Activated T-cell treated with anti-CD3 and anti-CD28 coated beads, Interleukin-2, amount 50 U/mL, for 24 hours (primary cell): ENCODE measurements around the gene B4GALT1.

Experiments
- DNase-seq: peaks from one replicate; pipeline ENCODE4 v3.0.0-alpha.2; 2020
- H3K27ac Mint-ChIP-seq: 2 replicates; pipeline ENCODE4 v1.8.0; 2020; ENCODE audit warnings: mild to moderate bottlenecking, mixed read lengths
- H3K27me3 Mint-ChIP-seq: 2 replicates; pipeline ENCODE4 v1.8.0; 2020; ENCODE audit warnings: mixed read lengths
- H3K36me3 Mint-ChIP-seq: 2 replicates; pipeline ENCODE4 v1.8.0; 2020; ENCODE audit warnings: low read depth, mixed read lengths
- H3K4me1 Mint-ChIP-seq: 2 replicates; pipeline ENCODE4 v1.8.0; 2020; ENCODE audit warnings: low read depth, mixed read lengths
- H3K4me3 Mint-ChIP-seq: 2 replicates; pipeline ENCODE4 v1.8.0; 2020; ENCODE audit warnings: mild to moderate bottlenecking, moderate library complexity, mixed read lengths
- H3K9me3 Mint-ChIP-seq: 2 replicates; pipeline ENCODE4 v1.8.0; 2020; ENCODE audit warnings: mixed read lengths

B4GALT1 gene

DNA sequence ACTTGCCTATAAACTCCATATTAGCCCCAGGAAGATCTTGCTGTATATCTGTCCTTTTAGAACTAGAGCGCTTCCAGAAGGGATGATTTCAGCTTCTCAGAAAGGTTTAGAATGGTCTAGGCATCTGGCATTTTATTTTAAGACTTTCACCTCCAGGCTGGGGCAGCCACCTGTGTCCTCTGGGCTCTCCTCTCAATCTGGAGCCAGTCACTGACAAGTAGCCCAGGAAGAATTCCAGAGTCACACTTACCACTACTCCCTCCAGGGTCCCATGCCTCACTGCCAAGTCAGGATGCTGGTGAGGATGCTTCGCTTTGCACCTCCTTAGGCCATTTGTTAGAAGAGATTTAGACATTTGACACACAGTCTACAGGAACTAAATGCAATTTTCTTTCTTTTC, 20.8 kb downstream of the B4GALT1 start:
- no peak overlapping the region for H3K4me3 Mint-ChIP-seq
- peaks cover 12% of the 10 kb centered on the region for H3K36me3 Mint-ChIP-seq
- H3K4me1 Mint-ChIP-seq, result peaks cover 80% of the 10 kb centered on the region
- no peak overlapping the region for H3K27ac Mint-ChIP-seq
- H3K27me3 Mint-ChIP-seq, result no peaks in the 10 kb centered on the region
- no peaks in the 10 kb centered on the region for H3K9me3 Mint-ChIP-seq
- peak; percentile 18 for DNase-seq

DNA sequence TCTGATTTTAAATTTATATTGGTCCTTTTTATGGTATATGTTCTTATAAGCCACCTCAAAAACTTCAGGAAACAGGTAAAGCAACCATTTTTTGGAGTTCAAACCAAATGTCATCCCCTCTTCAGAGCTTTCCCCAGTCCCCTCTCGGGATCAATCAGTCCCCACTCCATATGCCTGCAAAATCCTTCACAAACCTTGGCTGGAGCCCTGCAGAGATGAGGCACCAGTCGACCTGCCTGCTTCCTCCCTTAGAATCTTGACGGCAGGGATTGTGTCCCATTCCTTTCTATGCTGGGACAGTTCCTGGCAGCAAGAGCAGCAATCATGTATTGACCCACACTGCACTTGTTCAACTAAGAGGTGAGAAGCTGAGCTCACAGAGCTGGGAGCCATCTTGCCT, 22.6 kb downstream of the B4GALT1 start:
- peak; percentile 24 for DNase-seq
- Mint-ChIP-seq H3K9me3 (no peaks in the 10 kb centered on the region), H3K27me3 (no peaks in the 10 kb centered on the region), H3K36me3 (peaks cover 17% of the 10 kb centered on the region), H3K27ac (peak overlapping the region; percentile 72), H3K4me1 (peaks cover 86% of the 10 kb centered on the region), H3K4me3 (no peak overlapping the region)

DNA sequence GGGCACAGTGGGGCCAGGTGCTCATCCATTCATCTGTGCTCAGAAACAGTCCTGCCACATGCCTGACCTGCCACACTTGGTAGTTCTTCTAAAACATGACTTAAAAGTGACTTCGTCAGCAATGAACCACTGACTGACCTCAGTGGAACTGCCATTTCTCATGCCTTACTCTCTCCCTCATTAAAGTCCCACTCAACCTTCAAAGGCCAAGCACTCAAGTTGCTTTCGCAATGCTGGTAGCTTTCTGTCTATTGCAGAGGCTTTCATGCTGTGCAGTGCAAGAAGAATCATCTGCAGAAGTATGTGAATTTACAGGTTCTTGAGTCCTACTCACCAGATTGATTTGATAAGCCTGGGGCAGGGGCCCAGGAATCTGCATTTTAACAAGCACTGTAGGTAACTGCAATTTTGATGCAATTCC, 23.9 kb downstream of the B4GALT1 start:
- Mint-ChIP-seq H3K4me3 (no peak overlapping the region), H3K27me3 (no peaks in the 10 kb centered on the region), H3K36me3 (peaks cover 16% of the 10 kb centered on the region), H3K9me3 (no peaks in the 10 kb centered on the region), H3K27ac (peak overlapping the region; percentile 56), H3K4me1 (peaks cover 88% of the 10 kb centered on the region)
- DNase-seq, result peak; percentile 30

DNA sequence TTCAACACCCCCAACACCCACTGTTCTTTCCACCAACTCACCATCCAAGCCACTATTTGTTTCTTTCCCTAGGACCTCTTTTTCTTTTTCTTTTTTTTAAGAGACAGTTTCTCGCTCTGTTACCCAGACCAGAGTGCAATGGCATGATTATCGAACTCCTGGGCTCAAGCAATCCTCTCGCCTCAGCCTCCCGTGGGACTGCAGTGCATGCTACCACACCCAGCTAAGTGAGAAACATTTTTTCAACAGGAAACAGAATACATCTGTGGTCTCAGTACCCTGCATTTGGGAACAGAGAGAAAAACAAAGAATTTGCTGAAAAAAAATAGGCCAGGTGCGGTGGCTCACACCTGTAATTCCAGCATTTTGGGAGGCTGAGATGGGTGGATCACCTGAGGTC, 24.6 kb downstream of the B4GALT1 start:
- H3K4me3 Mint-ChIP-seq, result peak overlapping the region; percentile 6
- H3K27me3 Mint-ChIP-seq, result no peaks in the 10 kb centered on the region
- DNase-seq, result no peak
- peaks cover 12% of the 10 kb centered on the region for H3K36me3 Mint-ChIP-seq
- peaks cover 91% of the 10 kb centered on the region for H3K4me1 Mint-ChIP-seq
- no peaks in the 10 kb centered on the region for H3K9me3 Mint-ChIP-seq
- peak overlapping the region; percentile 85 for H3K27ac Mint-ChIP-seq

- DNase-seq, result no peak
- Mint-ChIP-seq H3K4me3 (no peak overlapping the region), H3K27ac (peak overlapping the region; percentile 85), H3K27me3 (no peaks in the 10 kb centered on the region), H3K9me3 (no peaks in the 10 kb centered on the region), H3K4me1 (peaks cover 94% of the 10 kb centered on the region), H3K36me3 (peaks cover 7% of the 10 kb centered on the region)
These were observed 26.5 kb downstream of the B4GALT1 start for GRCh38 chr9:33140401-33141360.

DNA sequence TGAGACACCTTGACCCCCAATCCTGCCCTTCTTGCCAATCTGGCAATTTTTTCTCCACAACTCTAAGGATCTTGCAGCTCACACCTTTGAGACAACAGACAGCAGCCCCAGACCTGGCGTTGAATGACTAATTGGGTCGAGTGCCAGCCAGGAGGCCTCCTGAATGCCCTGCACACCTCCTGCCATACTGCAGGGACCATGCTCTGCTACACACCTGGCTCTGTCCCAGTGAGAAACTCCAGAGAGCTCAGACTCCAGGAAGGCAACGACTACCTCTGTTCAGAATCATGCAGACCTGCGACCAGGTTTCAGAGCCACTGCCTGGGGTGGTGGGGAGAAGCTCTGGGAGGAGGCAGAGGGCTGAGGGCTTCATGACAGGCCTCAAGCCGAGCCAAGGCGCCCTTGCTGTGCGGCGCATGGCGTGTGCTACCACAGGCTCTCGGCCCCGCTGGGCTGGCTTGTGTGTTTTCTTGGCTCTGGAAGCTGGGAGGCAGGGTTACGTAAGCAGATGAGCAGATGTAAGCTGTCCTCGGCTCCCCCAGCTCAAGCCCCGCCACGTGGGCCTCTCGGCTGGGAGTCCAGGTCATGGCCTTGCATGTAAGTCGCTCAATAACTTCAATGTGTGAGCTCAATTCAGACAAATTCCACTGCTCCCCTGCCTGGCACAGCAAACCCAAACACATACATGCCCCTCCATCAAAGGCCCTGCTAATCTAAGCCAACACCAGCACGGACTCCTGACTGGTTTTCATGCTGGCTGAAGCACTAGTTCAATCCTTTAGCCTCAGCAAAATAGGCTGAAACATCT, 27.5 kb downstream of the B4GALT1 start:
- peaks cover 15% of the 10 kb centered on the region for H3K36me3 Mint-ChIP-seq
- no peak overlapping the region for H3K4me3 Mint-ChIP-seq
- H3K9me3 Mint-ChIP-seq, result no peaks in the 10 kb centered on the region
- no peak for DNase-seq
- H3K27me3 Mint-ChIP-seq, result no peaks in the 10 kb centered on the region
- peaks cover 89% of the 10 kb centered on the region for H3K4me1 Mint-ChIP-seq
- H3K27ac Mint-ChIP-seq, result peak overlapping the region; percentile 72

DNA sequence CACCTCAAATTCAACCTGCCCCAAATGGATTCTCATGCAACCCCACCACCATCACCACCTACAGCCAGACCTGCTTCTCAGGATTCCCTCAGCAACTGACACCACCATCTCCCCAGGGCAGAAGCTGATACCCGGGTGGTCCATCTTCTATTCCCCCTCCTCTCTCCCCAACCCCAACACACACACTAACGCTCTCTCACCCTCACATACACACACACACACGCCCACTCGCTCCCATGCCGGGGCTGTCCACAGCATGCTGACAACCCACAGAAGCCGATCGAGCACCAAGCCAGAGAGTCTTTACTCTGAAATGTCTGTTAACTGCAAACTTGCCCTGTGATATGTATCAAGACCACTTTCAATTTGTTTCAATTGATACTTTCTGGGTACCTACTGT, 28.4 kb downstream of the B4GALT1 start:
- peaks cover 24% of the 10 kb centered on the region for H3K36me3 Mint-ChIP-seq
- no peak for DNase-seq
- H3K27me3 Mint-ChIP-seq, result no peaks in the 10 kb centered on the region
- no peak overlapping the region for H3K4me3 Mint-ChIP-seq
- peak overlapping the region; percentile 72 for H3K27ac Mint-ChIP-seq
- peaks cover 81% of the 10 kb centered on the region for H3K4me1 Mint-ChIP-seq
- no peaks in the 10 kb centered on the region for H3K9me3 Mint-ChIP-seq

- no peaks in the 10 kb centered on the region for H3K27me3 Mint-ChIP-seq
- H3K36me3 Mint-ChIP-seq, result peaks cover 33% of the 10 kb centered on the region
- no peak for DNase-seq
- H3K4me1 Mint-ChIP-seq, result peaks cover 77% of the 10 kb centered on the region
- H3K27ac Mint-ChIP-seq, result peak overlapping the region; percentile 70
- H3K9me3 Mint-ChIP-seq, result no peaks in the 10 kb centered on the region
- no peak overlapping the region for H3K4me3 Mint-ChIP-seq
These were observed 29.3 kb downstream of the B4GALT1 start for GRCh38 chr9:33137781-33138264.

DNA sequence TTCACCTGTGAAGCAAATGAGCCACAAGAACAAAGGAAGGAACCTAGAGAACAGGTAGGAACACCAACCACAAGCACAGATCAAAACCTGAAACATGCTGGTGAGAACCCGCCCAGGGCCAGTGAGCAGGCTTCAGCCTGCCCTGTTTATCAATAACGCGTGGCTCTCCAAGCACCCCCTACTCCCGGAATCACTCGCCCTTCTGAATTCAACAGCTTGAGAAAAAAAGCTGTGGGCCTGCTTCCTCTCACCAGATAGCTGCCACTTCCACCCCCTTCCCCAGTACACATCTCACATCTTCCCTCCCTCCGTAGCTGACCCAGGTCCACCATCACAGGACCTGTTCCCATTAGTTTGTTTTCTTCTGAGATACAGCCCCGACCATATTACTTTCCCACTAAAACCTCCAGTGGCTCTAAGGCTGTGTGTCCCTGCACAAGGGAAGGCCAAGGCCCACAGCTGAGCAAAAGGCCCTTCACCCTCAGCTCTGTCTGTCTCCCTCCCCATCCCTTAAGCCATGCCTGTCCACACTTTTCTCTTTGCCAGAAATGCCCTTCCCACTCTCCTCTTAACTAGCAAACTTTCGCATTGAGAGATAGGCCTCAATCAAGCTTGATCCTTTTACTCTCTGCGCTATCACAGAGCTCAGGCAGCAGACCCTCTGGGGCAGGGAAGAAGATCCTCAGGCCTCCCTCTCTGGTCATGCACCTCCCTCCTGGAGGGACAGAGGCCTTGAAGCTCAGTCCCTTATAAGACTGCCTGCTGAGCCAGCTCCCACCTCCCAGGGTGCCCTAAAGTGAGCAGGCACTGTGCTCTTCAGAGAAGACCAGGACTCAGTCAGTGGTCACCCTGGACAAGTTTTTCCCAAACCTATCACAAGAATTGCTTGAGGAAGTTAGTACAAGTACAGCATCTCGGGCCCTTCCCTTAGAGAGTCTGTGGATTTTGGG, 30.1 kb downstream of the B4GALT1 start:
- H3K27ac Mint-ChIP-seq, result peak overlapping the region; percentile 70
- H3K4me1 Mint-ChIP-seq, result peaks cover 77% of the 10 kb centered on the region
- H3K36me3 Mint-ChIP-seq, result peaks cover 40% of the 10 kb centered on the region
- no peak overlapping the region for H3K4me3 Mint-ChIP-seq
- DNase-seq, result no peak
- H3K27me3 Mint-ChIP-seq, result no peaks in the 10 kb centered on the region
- H3K9me3 Mint-ChIP-seq, result no peaks in the 10 kb centered on the region

- H3K4me3 Mint-ChIP-seq, result no peak overlapping the region
- DNase-seq, result no peak
- peaks cover 44% of the 10 kb centered on the region for H3K36me3 Mint-ChIP-seq
- H3K4me1 Mint-ChIP-seq, result peaks cover 76% of the 10 kb centered on the region
- no peak overlapping the region for H3K27ac Mint-ChIP-seq
- no peaks in the 10 kb centered on the region for H3K9me3 Mint-ChIP-seq
- no peaks in the 10 kb centered on the region for H3K27me3 Mint-ChIP-seq
These were observed 31.6 kb downstream of the B4GALT1 start for GRCh38 chr9:33135470-33135958.

DNA sequence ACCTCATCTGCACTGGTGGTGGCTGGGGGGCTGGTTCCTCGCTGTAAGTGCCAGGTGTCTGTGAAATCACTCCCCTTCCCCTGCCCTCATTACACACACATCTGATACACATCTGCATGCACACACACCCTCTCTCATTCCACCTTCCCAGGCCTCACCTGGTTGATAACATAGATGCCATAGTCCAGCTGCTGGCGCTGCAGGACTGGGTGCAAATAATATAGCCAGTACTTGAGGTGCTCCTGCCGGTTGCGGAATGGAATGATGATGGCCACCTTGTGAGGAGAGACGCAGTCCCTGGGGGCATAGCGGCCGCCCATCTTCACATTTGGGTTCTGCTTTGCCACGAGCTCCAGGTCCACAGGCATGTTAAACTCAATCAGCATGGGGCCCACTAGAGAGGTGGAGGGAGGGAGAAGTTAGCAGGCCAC, 32.1 kb downstream of the B4GALT1 start:
- H3K4me3 Mint-ChIP-seq, result no peak overlapping the region
- no peaks in the 10 kb centered on the region for H3K27me3 Mint-ChIP-seq
- H3K4me1 Mint-ChIP-seq, result peaks cover 77% of the 10 kb centered on the region
- H3K36me3 Mint-ChIP-seq, result peaks cover 49% of the 10 kb centered on the region
- no peak overlapping the region for H3K27ac Mint-ChIP-seq
- H3K9me3 Mint-ChIP-seq, result no peaks in the 10 kb centered on the region
- DNase-seq, result no peak

GRCh38 chr9:33133186-33133585, 34.0 kb downstream of the B4GALT1 start:
- Mint-ChIP-seq H3K27ac (peak overlapping the region; percentile 58), H3K36me3 (peaks cover 68% of the 10 kb centered on the region), H3K4me1 (peaks cover 65% of the 10 kb centered on the region), H3K4me3 (no peak overlapping the region), H3K9me3 (no peaks in the 10 kb centered on the region), H3K27me3 (no peaks in the 10 kb centered on the region)
- DNase-seq, result no peak

DNA sequence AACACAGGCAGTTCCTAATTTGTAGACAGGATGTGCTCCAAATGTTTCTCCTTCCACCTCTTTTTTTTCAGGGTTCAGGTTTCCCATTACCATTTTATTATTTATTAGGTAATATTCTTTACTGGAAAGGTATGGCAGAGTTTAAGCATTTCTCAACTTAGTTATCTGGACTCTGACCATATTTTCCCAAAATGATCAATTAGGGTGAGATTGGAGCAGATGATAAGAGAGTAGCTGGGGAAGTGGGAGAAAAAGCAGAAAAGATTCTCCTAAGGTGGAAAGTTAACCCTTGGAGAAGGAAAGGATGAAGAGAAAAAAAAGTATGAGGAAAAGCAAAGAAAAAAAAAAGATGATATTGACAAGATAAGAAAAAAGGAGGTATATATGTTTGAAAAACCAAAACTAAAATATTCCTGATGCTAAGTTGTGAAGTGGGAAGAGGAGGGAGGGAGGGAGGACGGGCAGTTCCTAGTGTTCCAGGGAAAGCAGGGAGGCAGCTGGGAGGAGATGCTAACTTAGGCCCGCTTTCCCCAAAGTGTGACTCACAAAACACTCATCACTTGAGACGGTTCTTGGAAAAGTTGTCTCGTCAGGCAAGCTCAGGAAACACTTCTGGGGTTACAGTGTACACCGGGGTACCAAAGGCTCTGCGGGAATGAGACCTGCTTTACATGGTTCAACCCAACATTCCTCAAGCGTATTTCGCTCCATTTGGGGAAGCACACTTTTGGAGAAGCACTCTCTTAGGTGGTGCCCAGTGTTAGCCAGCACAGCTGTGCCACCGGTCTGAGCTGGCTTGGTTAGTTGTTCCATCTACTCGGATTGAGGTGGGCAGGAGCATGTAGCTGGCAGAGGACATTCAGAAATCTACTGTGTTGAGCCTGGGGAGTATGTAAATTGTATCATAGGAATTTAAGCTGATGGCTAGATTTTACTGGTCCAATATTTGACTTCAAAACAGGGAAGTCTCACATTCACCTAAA, 35.1 kb downstream of the B4GALT1 start:
- Mint-ChIP-seq H3K27ac (peak overlapping the region; percentile 68), H3K4me1 (peaks cover 54% of the 10 kb centered on the region), H3K4me3 (no peak overlapping the region), H3K36me3 (peaks cover 79% of the 10 kb centered on the region), H3K9me3 (no peaks in the 10 kb centered on the region), H3K27me3 (no peaks in the 10 kb centered on the region)
- no peak for DNase-seq
